Measurements from ENCODE around the gene PSMF1.

The PSMF1 gene

GRCh38 chr20:1160496-1160895 lies 42.1 kb downstream of the PSMF1 start:
- no peaks in the 10 kb centered on the region; the same call in 1 of the 2 replicates for H3K4me1 ChIP-seq (ENCODE audit: control insufficient read depth, low read length)
- H4K20me1 ChIP-seq (ENCODE audit: control insufficient read depth, insufficient read depth, low read depth, low read length), result no peaks in the 10 kb centered on the region
- H3K36me3 ChIP-seq (ENCODE audit: control insufficient read depth, low read length), result peaks cover 37% of the 10 kb centered on the region
- no peaks in the 10 kb centered on the region for H3F3A ChIP-seq (ENCODE audit: control insufficient read depth, insufficient read depth)
- no peaks in the 10 kb centered on the region for H3K9me2 ChIP-seq (replicated peaks; ENCODE audit: control insufficient read depth, low read length)
- no peak overlapping the region for H3K27ac ChIP-seq (ENCODE audit: low read depth, low read length)
- TF ChIP-seq CTCF (IDR thresholded peaks at IDR 0.05; ENCODE audit: low read depth, low read length, poor library complexity, severe bottlenecking) (no peak), EZH2phosphoT487 (IDR thresholded peaks at IDR 0.05; ENCODE audit: borderline replicate concordance, low read length) (no peak)
- H3K4me3 ChIP-seq (ENCODE audit: low read length), result no peak overlapping the region
- no peaks in the 10 kb centered on the region for H3K79me2 ChIP-seq (ENCODE audit: control insufficient read depth, low read length)
- no peaks in the 10 kb centered on the region for H3K9me3 ChIP-seq (ENCODE audit: control insufficient read depth, insufficient read depth, low read length)
- no peaks in the 10 kb centered on the region for H3K27me3 ChIP-seq (ENCODE audit: control insufficient read depth, low read length)
- H3K4me2 ChIP-seq (ENCODE audit: low read length), result no peak overlapping the region

DNA sequence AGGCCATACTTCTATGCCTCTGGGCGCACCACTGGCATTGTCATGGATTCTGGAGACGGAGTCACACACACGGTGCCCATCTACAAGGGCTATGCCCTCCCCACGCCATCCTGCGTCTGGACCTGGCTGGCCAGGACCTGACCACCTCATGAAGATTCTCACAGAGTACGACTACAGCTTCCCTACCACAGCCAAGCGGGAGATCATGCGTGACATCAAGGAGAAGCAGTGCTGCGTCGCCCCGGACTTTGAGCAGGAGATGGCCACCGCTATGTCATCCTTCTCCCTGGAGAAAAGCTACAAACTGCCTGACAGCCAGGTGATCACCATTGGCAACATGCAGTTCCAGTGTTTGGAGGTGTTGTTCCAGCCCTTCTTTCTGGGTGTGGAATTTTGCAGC lies 42.6 kb downstream of the PSMF1 start:
- Histone ChIP-seq H3K9me3 (ENCODE audit: control insufficient read depth, insufficient read depth, low read length) (no peaks in the 10 kb centered on the region), H3K27ac (ENCODE audit: low read depth, low read length) (no peak overlapping the region), H3K9me2 (replicated peaks; ENCODE audit: control insufficient read depth, low read length) (no peaks in the 10 kb centered on the region), H3F3A (ENCODE audit: control insufficient read depth, insufficient read depth) (no peaks in the 10 kb centered on the region), H3K27me3 (ENCODE audit: control insufficient read depth, low read length) (no peaks in the 10 kb centered on the region), H3K79me2 (ENCODE audit: control insufficient read depth, low read length) (no peaks in the 10 kb centered on the region), H3K36me3 (ENCODE audit: control insufficient read depth, low read length) (peaks cover 40% of the 10 kb centered on the region), H3K4me1 (ENCODE audit: control insufficient read depth, low read length) (peaks cover 3% of the 10 kb centered on the region; the same call in 1 of the 2 replicates), H3K4me2 (ENCODE audit: low read length) (no peak overlapping the region), H4K20me1 (ENCODE audit: control insufficient read depth, insufficient read depth, low read depth, low read length) (no peaks in the 10 kb centered on the region), H3K4me3 (ENCODE audit: low read length) (no peak overlapping the region)
- TF ChIP-seq CTCF (IDR thresholded peaks at IDR 0.05; ENCODE audit: low read depth, low read length, poor library complexity, severe bottlenecking), result no peak
- TF ChIP-seq EZH2phosphoT487 (IDR thresholded peaks at IDR 0.05; ENCODE audit: borderline replicate concordance, low read length), result no peak

GRCh38 chr20:1163105-1163504 lies 44.7 kb downstream of the PSMF1 start:
- no peak overlapping the region for H3K27ac ChIP-seq (ENCODE audit: low read depth, low read length)
- peaks cover 17% of the 10 kb centered on the region for H3K4me1 ChIP-seq (ENCODE audit: control insufficient read depth, low read length)
- no peaks in the 10 kb centered on the region for H3K27me3 ChIP-seq (ENCODE audit: control insufficient read depth, low read length)
- H3K4me3 ChIP-seq (ENCODE audit: low read length), result no peak overlapping the region
- no peaks in the 10 kb centered on the region for H3F3A ChIP-seq (ENCODE audit: control insufficient read depth, insufficient read depth)
- H3K9me3 ChIP-seq (ENCODE audit: control insufficient read depth, insufficient read depth, low read length), result no peaks in the 10 kb centered on the region
- H3K36me3 ChIP-seq (ENCODE audit: control insufficient read depth, low read length), result peaks cover 61% of the 10 kb centered on the region
- H3K4me2 ChIP-seq (ENCODE audit: low read length), result no peak overlapping the region
- no peak for TF ChIP-seq EZH2phosphoT487 (IDR thresholded peaks at IDR 0.05; ENCODE audit: borderline replicate concordance, low read length)
- no peak for TF ChIP-seq CTCF (IDR thresholded peaks at IDR 0.05; ENCODE audit: low read depth, low read length, poor library complexity, severe bottlenecking)
- no peaks in the 10 kb centered on the region for H4K20me1 ChIP-seq (ENCODE audit: control insufficient read depth, insufficient read depth, low read depth, low read length)
- no peaks in the 10 kb centered on the region for H3K9me2 ChIP-seq (replicated peaks; ENCODE audit: control insufficient read depth, low read length)
- no peaks in the 10 kb centered on the region for H3K79me2 ChIP-seq (ENCODE audit: control insufficient read depth, low read length)

GRCh38 chr20:1163653-1164052 lies 45.3 kb downstream of the PSMF1 start:
- peaks cover 66% of the 10 kb centered on the region for H3K36me3 ChIP-seq (ENCODE audit: control insufficient read depth, low read length)
- H4K20me1 ChIP-seq (ENCODE audit: control insufficient read depth, insufficient read depth, low read depth, low read length), result no peaks in the 10 kb centered on the region
- peaks cover 17% of the 10 kb centered on the region for H3K4me1 ChIP-seq (ENCODE audit: control insufficient read depth, low read length)
- no peak overlapping the region for H3K27ac ChIP-seq (ENCODE audit: low read depth, low read length)
- no peaks in the 10 kb centered on the region for H3K79me2 ChIP-seq (ENCODE audit: control insufficient read depth, low read length)
- no peak overlapping the region for H3K4me2 ChIP-seq (ENCODE audit: low read length)
- H3F3A ChIP-seq (ENCODE audit: control insufficient read depth, insufficient read depth), result no peaks in the 10 kb centered on the region
- no peaks in the 10 kb centered on the region for H3K27me3 ChIP-seq (ENCODE audit: control insufficient read depth, low read length)
- TF ChIP-seq CTCF (IDR thresholded peaks at IDR 0.05; ENCODE audit: low read depth, low read length, poor library complexity, severe bottlenecking), result no peak
- TF ChIP-seq EZH2phosphoT487 (IDR thresholded peaks at IDR 0.05; ENCODE audit: borderline replicate concordance, low read length), result no peak
- no peaks in the 10 kb centered on the region for H3K9me2 ChIP-seq (replicated peaks; ENCODE audit: control insufficient read depth, low read length)
- no peaks in the 10 kb centered on the region for H3K9me3 ChIP-seq (ENCODE audit: control insufficient read depth, insufficient read depth, low read length)
- no peak overlapping the region for H3K4me3 ChIP-seq (ENCODE audit: low read length)

All from DOHH2 (cell line).